GM23338 (cell line): ENCODE results near the gene JAG2. TPM values are rescaled to one million over a fixed set of nuclear protein-coding genes. Genes with fewer than 3 reads are reported as not detected.

ENCODE experiments used
- ATAC-seq: fragments of 200-7000 bp; cut with Tn5 transposase; 3 replicates; pipeline ENCODE4 v1.9.1; 2020
- DNase-seq: peaks from one replicate; pipeline ENCODE4 v3.0.0-alpha.2; 2015; ENCODE audit warnings: low spot score
- H2AFZ ChIP-seq: fragments of 200-600 bp; sonication (generic); 2 replicates; pipeline ENCODE4 v1.8.0; 2016; ENCODE audit warnings: antibody characterized with exemption, mild to moderate bottlenecking, moderate library complexity
- H3F3A ChIP-seq: fragments of 200-600 bp; sonication (generic); replicated peaks from 2 replicates; pipeline ENCODE4 v1.8.0; 2017; ENCODE audit warnings: antibody characterized with exemption, mixed run types, low read depth
- H3K27ac ChIP-seq: fragments of 200-600 bp; sonication (generic); 2 replicates; pipeline ENCODE4 v1.6.1; 2016; ENCODE audit warnings: low read depth
- H3K27me3 ChIP-seq: fragments of 200-600 bp; sonication (generic); 2 replicates; pipeline ENCODE4 v1.8.0; 2016; ENCODE audit warnings: mild to moderate bottlenecking, mixed run types, moderate library complexity; ENCODE audit not compliant: insufficient read depth
- H3K36me3 ChIP-seq: fragments of 200-600 bp; sonication (generic); 2 replicates; pipeline ENCODE4 v1.8.0; 2016; ENCODE audit warnings: mild to moderate bottlenecking; ENCODE audit not compliant: insufficient read depth
- H3K4me1 ChIP-seq: fragments of 200-600 bp; sonication (generic); 2 replicates; pipeline ENCODE4 v1.8.0; 2016; ENCODE audit warnings: mild to moderate bottlenecking, moderate library complexity; ENCODE audit not compliant: insufficient read depth
- H3K4me2 ChIP-seq: fragments of 200-600 bp; sonication (generic); 2 replicates; pipeline ENCODE4 v1.7.1; 2017; ENCODE audit warnings: mixed run types
- H3K4me3 ChIP-seq: fragments of 200-600 bp; sonication (generic); 2 replicates; pipeline ENCODE4 v1.6.1; 2016; ENCODE audit warnings: mixed run types
- H3K79me2 ChIP-seq: fragments of 200-600 bp; sonication (generic); replicated peaks from 2 replicates; pipeline ENCODE4 v1.8.0; 2017; ENCODE audit warnings: mild to moderate bottlenecking; ENCODE audit not compliant: insufficient read depth
- H3K9me2 ChIP-seq: fragments of 200-600 bp; sonication (generic); 2 replicates; pipeline ENCODE4 v1.8.0; 2017; ENCODE audit not compliant: insufficient read depth
- H4K20me1 ChIP-seq: fragments of 200-600 bp; sonication (generic); replicated peaks from 2 replicates; pipeline ENCODE4 v1.8.0; 2017; ENCODE audit warnings: mild to moderate bottlenecking; ENCODE audit not compliant: insufficient read depth
- H3K27ac Mint-ChIP-seq: 2 replicates; pipeline ENCODE4 v1.8.0; 2020; ENCODE audit warnings: inconsistent platforms, mild to moderate bottlenecking, moderate library complexity, mixed read lengths
- H3K27me3 Mint-ChIP-seq: 3 replicates; pipeline ENCODE4 v1.8.0; 2022; ENCODE audit warnings: low read depth, mild to moderate bottlenecking, moderate library complexity, mixed read lengths, inconsistent platforms; ENCODE audit not compliant: insufficient read depth, poor library complexity
- H3K36me3 Mint-ChIP-seq: 3 replicates; pipeline ENCODE4 v1.8.0; 2021; ENCODE audit warnings: low read depth, mild to moderate bottlenecking, inconsistent platforms, moderate library complexity, mixed read lengths
- H3K4me1 Mint-ChIP-seq: 3 replicates; pipeline ENCODE4 v1.8.0; 2020; ENCODE audit warnings: mild to moderate bottlenecking, inconsistent platforms, mixed read lengths
- H3K4me3 Mint-ChIP-seq: 3 replicates; pipeline ENCODE4 v1.8.0; 2021; ENCODE audit warnings: moderate library complexity, mild to moderate bottlenecking, inconsistent platforms, mixed read lengths
- H3K9me3 Mint-ChIP-seq: 3 replicates; pipeline ENCODE4 v1.8.0; 2020; ENCODE audit warnings: moderate library complexity, mild to moderate bottlenecking, inconsistent platforms, mixed read lengths
- EZH2 ChIP-seq: fragments of 200-600 bp; sonication (generic); IDR thresholded peaks from one replicate; pipeline ENCODE4 v1.8.0; 2017; ENCODE audit warnings: antibody characterized with exemption, mild to moderate bottlenecking, low read depth; ENCODE audit not compliant: unreplicated experiment
- JUNB ChIP-seq: IDR thresholded peaks from one replicate; pipeline ENCODE4 v1.6.1; 2016; ENCODE audit warnings: antibody characterized with exemption; ENCODE audit not compliant: unreplicated experiment
- NANOG ChIP-seq: IDR thresholded peaks from 2 replicates; pipeline ENCODE4 v1.6.1; 2016; ENCODE audit warnings: antibody characterized with exemption, borderline replicate concordance
- STAT1 ChIP-seq: IDR thresholded peaks from one replicate; pipeline ENCODE4 v1.6.1; 2016; ENCODE audit warnings: antibody characterized with exemption; ENCODE audit not compliant: unreplicated experiment
- ZNF114 ChIP-seq: fragments of 250-450 bp; sonication (Bioruptor Pico); IDR thresholded peaks from 2 replicates; pipeline ENCODE4 v1.5.0; 2020; ENCODE audit warnings: mild to moderate bottlenecking, moderate library complexity
- ZNF331 ChIP-seq: fragments of 250-450 bp; sonication (Bioruptor Pico); IDR thresholded peaks from 2 replicates; pipeline ENCODE4 v1.5.0; 2020; ENCODE audit warnings: low read depth, mild to moderate bottlenecking, moderate library complexity
- polyA plus RNA-seq: library from polyadenylated mRNA; unstranded; fragments of >200 nt; fragmentation: Nextera tagmentation; extraction: Ambion mirVana; gene quantifications from 2 replicates; pipeline ENCODE4 v1.2.1, GENCODE V29; 2016
- total RNA-seq: library from RNA; depleted of rRNA; stranded (reverse); fragments of >200 nt; shearing (Covaris generic); gene quantifications from 2 replicates; pipeline ENCODE4 v1.2.3, GENCODE V29; 2014
- TF ChIP-seq, protein P1 (sequence below), 2 experiments: fragments of 200-600 bp in 1 of 2; sonication (generic) in 1 of 2; conservative IDR thresholded peaks; 2 replicates each; pipeline versions ENCODE4 v1.5.1 to v1.6.1; 2016 to 2017; ENCODE audit warnings: antibody characterized with exemption in 2 of 2, low read depth in 2 of 2, mild to moderate bottlenecking in 2 of 2, moderate library complexity in 1 of 2
- TF ChIP-seq, protein P2 (sequence below): fragments of 250-450 bp; sonication (Bioruptor Pico); IDR thresholded peaks from 2 replicates; pipeline ENCODE4 v1.5.0; 2020; ENCODE audit warnings: mild to moderate bottlenecking, moderate library complexity
- TF ChIP-seq, protein P3 (sequence below): IDR thresholded peaks from one replicate; pipeline ENCODE4 v1.6.1; 2018; ENCODE audit warnings: antibody characterized with exemption; ENCODE audit not compliant: unreplicated experiment

Gene JAG2
- total and polyA plus RNA-seq, 2 experiments from 2014 or later, result 1.9 to 10.3 TPM

DNA sequence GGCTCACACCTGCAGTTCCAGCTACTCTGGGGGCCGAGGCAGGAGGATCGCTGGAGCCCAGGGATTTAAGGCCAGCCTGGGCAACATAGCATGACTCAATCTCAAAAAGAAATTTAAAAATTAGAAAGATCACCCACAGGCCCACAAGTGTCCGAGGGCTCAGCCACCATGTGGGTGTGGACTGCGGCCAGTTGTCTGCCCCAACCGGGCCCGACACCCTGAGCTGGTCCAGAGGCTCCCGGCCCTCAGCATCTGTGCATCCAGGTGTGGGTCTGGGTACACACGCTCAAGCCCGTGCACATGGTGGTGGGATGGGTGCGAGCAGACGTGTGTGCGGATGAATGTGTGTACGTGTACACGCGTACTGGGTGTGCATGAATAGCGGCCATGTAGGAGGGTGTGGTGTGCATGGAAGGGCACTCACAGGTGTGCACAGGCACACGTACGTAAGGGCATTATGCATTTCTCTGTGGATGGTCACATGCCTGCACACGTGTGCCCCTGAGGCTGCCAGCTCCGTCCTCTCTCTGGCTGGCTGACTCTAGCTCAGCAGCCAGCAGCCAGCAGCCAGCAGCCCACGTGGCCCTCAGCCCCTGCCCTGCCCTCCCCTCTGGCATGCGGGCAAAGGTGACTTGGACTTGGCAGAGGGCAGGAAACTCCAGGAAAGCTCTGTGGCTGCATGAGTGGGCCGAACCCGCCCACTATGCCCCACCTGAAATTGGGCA, 35.8 kb upstream of the JAG2 start (continued):
- no peak for TF ChIP-seq EZH2
- no peak for TF ChIP-seq ZNF331
- TF ChIP-seq, protein P1, sequence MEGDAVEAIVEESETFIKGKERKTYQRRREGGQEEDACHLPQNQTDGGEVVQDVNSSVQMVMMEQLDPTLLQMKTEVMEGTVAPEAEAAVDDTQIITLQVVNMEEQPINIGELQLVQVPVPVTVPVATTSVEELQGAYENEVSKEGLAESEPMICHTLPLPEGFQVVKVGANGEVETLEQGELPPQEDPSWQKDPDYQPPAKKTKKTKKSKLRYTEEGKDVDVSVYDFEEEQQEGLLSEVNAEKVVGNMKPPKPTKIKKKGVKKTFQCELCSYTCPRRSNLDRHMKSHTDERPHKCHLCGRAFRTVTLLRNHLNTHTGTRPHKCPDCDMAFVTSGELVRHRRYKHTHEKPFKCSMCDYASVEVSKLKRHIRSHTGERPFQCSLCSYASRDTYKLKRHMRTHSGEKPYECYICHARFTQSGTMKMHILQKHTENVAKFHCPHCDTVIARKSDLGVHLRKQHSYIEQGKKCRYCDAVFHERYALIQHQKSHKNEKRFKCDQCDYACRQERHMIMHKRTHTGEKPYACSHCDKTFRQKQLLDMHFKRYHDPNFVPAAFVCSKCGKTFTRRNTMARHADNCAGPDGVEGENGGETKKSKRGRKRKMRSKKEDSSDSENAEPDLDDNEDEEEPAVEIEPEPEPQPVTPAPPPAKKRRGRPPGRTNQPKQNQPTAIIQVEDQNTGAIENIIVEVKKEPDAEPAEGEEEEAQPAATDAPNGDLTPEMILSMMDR (conservative IDR thresholded peaks at IDR 0.05; ENCODE audit: low read depth in 2 of 2), result no peak

DNA sequence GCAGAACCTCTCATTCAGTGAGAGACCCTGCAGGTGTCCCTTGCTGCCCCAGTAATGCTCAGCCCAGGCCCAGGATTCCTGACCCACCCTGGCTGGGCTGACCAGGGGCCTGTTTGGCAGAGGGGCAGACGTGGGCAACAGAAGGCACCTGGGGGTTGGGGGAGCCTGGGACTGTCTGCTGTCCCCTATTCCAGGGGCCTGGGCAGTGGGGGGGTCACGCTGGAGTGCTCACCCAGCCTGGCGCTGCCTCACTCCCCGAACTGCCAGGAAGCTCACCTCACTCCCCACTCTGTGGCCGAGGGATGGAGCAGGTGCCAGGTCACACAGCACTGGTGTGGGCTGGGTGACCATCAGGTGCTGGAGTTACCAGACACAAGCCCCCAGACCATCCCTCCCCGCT, 35.1 kb upstream of the JAG2 start:
- Mint-ChIP-seq H3K4me1 (no peaks in the 10 kb centered on the region), H3K36me3 (no peaks in the 10 kb centered on the region), H3K4me3 (no peak overlapping the region), H3K27me3 (peaks cover 12% of the 10 kb centered on the region), H3K27ac (no peak overlapping the region), H3K9me3 (no peaks in the 10 kb centered on the region)
- no peak overlapping the region for H3K4me2 ChIP-seq
- no peaks in the 10 kb centered on the region for H3K79me2 ChIP-seq
- no peaks in the 10 kb centered on the region for H3K36me3 ChIP-seq
- no peaks in the 10 kb centered on the region for H3F3A ChIP-seq
- no peak overlapping the region for H2AFZ ChIP-seq
- DNase-seq (no peak), ATAC-seq (no peak)
- no peaks in the 10 kb centered on the region for H3K9me2 ChIP-seq
- no peaks in the 10 kb centered on the region for H4K20me1 ChIP-seq
- no peak overlapping the region for H3K4me3 ChIP-seq
- TF ChIP-seq, protein P2, sequence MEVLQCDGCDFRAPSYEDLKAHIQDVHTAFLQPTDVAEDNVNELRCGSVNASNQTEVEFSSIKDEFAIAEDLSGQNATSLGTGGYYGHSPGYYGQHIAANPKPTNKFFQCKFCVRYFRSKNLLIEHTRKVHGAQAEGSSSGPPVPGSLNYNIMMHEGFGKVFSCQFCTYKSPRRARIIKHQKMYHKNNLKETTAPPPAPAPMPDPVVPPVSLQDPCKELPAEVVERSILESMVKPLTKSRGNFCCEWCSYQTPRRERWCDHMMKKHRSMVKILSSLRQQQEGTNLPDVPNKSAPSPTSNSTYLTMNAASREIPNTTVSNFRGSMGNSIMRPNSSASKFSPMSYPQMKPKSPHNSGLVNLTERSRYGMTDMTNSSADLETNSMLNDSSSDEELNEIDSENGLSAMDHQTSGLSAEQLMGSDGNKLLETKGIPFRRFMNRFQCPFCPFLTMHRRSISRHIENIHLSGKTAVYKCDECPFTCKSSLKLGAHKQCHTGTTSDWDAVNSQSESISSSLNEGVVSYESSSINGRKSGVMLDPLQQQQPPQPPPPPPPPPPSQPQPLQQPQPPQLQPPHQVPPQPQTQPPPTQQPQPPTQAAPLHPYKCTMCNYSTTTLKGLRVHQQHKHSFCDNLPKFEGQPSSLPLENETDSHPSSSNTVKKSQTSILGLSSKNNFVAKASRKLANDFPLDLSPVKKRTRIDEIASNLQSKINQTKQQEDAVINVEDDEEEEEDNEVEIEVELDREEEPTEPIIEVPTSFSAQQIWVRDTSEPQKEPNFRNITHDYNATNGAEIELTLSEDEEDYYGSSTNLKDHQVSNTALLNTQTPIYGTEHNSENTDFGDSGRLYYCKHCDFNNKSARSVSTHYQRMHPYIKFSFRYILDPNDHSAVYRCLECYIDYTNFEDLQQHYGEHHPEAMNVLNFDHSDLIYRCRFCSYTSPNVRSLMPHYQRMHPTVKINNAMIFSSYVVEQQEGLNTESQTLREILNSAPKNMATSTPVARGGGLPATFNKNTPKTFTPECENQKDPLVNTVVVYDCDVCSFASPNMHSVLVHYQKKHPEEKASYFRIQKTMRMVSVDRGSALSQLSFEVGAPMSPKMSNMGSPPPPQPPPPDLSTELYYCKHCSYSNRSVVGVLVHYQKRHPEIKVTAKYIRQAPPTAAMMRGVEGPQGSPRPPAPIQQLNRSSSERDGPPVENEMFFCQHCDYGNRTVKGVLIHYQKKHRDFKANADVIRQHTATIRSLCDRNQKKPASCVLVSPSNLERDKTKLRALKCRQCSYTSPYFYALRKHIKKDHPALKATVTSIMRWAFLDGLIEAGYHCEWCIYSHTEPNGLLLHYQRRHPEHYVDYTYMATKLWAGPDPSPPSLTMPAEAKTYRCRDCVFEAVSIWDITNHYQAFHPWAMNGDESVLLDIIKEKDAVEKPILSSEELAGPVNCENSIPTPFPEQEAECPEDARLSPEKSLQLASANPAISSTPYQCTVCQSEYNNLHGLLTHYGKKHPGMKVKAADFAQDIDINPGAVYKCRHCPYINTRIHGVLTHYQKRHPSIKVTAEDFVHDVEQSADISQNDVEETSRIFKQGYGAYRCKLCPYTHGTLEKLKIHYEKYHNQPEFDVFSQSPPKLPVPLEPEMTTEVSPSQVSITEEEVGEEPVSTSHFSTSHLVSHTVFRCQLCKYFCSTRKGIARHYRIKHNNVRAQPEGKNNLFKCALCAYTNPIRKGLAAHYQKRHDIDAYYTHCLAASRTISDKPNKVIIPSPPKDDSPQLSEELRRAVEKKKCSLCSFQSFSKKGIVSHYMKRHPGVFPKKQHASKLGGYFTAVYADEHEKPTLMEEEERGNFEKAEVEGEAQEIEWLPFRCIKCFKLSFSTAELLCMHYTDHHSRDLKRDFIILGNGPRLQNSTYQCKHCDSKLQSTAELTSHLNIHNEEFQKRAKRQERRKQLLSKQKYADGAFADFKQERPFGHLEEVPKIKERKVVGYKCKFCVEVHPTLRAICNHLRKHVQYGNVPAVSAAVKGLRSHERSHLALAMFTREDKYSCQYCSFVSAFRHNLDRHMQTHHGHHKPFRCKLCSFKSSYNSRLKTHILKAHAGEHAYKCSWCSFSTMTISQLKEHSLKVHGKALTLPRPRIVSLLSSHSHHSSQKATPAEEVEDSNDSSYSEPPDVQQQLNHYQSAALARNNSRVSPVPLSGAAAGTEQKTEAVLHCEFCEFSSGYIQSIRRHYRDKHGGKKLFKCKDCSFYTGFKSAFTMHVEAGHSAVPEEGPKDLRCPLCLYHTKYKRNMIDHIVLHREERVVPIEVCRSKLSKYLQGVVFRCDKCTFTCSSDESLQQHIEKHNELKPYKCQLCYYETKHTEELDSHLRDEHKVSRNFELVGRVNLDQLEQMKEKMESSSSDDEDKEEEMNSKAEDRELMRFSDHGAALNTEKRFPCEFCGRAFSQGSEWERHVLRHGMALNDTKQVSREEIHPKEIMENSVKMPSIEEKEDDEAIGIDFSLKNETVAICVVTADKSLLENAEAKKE (CRISPR knock-in tag), result no peak
- no peak for TF ChIP-seq JUNB
- TF ChIP-seq, protein P3, sequence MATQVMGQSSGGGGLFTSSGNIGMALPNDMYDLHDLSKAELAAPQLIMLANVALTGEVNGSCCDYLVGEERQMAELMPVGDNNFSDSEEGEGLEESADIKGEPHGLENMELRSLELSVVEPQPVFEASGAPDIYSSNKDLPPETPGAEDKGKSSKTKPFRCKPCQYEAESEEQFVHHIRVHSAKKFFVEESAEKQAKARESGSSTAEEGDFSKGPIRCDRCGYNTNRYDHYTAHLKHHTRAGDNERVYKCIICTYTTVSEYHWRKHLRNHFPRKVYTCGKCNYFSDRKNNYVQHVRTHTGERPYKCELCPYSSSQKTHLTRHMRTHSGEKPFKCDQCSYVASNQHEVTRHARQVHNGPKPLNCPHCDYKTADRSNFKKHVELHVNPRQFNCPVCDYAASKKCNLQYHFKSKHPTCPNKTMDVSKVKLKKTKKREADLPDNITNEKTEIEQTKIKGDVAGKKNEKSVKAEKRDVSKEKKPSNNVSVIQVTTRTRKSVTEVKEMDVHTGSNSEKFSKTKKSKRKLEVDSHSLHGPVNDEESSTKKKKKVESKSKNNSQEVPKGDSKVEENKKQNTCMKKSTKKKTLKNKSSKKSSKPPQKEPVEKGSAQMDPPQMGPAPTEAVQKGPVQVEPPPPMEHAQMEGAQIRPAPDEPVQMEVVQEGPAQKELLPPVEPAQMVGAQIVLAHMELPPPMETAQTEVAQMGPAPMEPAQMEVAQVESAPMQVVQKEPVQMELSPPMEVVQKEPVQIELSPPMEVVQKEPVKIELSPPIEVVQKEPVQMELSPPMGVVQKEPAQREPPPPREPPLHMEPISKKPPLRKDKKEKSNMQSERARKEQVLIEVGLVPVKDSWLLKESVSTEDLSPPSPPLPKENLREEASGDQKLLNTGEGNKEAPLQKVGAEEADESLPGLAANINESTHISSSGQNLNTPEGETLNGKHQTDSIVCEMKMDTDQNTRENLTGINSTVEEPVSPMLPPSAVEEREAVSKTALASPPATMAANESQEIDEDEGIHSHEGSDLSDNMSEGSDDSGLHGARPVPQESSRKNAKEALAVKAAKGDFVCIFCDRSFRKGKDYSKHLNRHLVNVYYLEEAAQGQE, result no peak
- TF ChIP-seq, protein P1 (conservative IDR thresholded peaks at IDR 0.05; ENCODE audit: low read depth in 2 of 2), result no peak
- no peak for TF ChIP-seq ZNF114 (CRISPR knock-in tag)
- TF ChIP-seq STAT1, result no peak
- TF ChIP-seq NANOG, result no peak
- no peaks in the 10 kb centered on the region; the same call in 1 of the 2 replicates for H3K4me1 ChIP-seq
- H3K27ac ChIP-seq, result no peak overlapping the region
- H3K27me3 ChIP-seq, result no peaks in the 10 kb centered on the region
